ENCODE data around the gene REXO1.

Gene REXO1

DNA sequence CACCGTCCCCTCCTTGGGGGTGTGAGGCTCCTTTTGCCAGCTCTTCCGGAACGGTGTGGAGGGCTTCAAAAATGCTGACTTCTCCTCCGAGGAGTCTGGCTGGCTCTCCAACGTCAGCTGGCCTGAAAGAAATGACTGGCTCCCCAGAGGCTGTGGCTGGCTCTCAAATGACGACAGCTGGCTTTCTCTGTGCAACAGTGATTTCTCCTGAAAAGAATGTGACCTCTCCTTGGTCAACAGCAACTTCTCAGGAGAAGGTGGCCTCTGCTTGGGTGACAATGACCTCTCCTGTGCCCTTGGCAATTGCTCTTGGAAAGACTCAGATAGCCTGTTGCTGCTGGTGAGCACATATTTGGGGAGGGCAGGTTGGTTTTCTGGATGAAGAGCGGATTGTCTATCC lies 65.8 kb downstream of the REXO1 start:
- H3K4me2 ChIP-seq (ENCODE audit: insufficient read depth, low read length): no peak overlapping the region
- no peaks in the 10 kb centered on the region for H4K20me1 ChIP-seq (ENCODE audit: insufficient read depth, low read length)
- H2AFZ ChIP-seq (ENCODE audit: low read depth, low read length): no peak overlapping the region
- no peaks in the 10 kb centered on the region for H3K79me2 ChIP-seq (ENCODE audit: insufficient read depth, low read length)
- no peaks in the 10 kb centered on the region for H3K36me3 ChIP-seq (ENCODE audit: insufficient read depth, low read length)
- no peak overlapping the region for H3K4me3 ChIP-seq (ENCODE audit: low read depth in 1 of 2, low read length in 2 of 2)
- ATAC-seq (ENCODE audit: insufficient read depth, low read depth): no peak
- H3K9me3 ChIP-seq (ENCODE audit: insufficient read depth, low read length, severe bottlenecking): no peaks in the 10 kb centered on the region
- TF ChIP-seq, protein P1, sequence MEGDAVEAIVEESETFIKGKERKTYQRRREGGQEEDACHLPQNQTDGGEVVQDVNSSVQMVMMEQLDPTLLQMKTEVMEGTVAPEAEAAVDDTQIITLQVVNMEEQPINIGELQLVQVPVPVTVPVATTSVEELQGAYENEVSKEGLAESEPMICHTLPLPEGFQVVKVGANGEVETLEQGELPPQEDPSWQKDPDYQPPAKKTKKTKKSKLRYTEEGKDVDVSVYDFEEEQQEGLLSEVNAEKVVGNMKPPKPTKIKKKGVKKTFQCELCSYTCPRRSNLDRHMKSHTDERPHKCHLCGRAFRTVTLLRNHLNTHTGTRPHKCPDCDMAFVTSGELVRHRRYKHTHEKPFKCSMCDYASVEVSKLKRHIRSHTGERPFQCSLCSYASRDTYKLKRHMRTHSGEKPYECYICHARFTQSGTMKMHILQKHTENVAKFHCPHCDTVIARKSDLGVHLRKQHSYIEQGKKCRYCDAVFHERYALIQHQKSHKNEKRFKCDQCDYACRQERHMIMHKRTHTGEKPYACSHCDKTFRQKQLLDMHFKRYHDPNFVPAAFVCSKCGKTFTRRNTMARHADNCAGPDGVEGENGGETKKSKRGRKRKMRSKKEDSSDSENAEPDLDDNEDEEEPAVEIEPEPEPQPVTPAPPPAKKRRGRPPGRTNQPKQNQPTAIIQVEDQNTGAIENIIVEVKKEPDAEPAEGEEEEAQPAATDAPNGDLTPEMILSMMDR (IDR thresholded peaks at IDR 0.05; ENCODE audit: borderline replicate concordance, extremely low read depth, low read length, poor library complexity, severe bottlenecking): no peak
- no peak for TF ChIP-seq EZH2 (IDR thresholded peaks at IDR 0.05; ENCODE audit: borderline replicate concordance, low read depth, low read length, severe bottlenecking)
- H3K9ac ChIP-seq (ENCODE audit: low read depth, low read length): no peak overlapping the region
- DNase-seq: no peak
- H3K4me1 ChIP-seq (ENCODE audit: insufficient read depth, low read length): no peaks in the 10 kb centered on the region
- no peak overlapping the region for H3K27ac ChIP-seq (ENCODE audit: low read length)
- H3K27me3 ChIP-seq (ENCODE audit: insufficient read depth, low read length, poor library complexity): no peaks in the 10 kb centered on the region

DNA sequence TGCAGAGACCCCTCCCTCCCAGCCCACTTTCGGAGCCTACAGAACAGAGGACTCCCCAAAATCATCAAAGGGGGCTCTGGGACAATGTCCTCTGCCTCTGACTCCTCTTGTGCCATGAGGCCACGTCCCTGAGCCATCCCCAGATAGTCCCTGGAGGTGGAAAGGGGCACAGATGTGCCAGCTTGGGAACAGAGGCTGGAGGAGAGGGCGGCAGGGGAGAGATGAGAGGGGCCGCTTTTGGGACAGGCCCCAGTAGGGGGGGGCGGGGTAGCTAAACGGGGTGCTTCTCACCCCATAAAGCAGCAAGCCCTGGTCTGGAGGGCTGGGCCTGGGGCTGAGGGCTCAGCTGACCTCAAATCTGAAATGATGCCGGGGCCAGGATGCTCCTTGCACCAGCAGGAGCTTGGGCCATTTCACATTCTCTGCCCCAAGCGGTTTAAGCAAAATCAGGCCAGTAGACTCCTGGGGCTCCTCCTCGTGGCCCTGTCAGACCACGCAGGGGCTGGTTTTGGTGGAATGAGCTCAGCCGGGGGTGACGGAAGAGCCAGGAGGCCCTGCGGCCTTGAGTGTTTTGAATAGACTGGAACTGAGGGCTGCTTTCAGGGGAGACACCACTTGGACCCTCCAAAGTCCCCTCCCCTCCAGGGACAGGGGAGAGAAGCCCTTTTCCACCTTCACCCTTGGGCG lies 67.9 kb downstream of the REXO1 start:
- Histone ChIP-seq H3K4me3 (ENCODE audit: low read depth in 1 of 2, low read length in 2 of 2) (no peak overlapping the region), H3K4me1 (ENCODE audit: insufficient read depth, low read length) (no peaks in the 10 kb centered on the region), H3K27ac (ENCODE audit: low read length) (no peak overlapping the region), H3K79me2 (ENCODE audit: insufficient read depth, low read length) (no peaks in the 10 kb centered on the region), H3K27me3 (ENCODE audit: insufficient read depth, low read length, poor library complexity) (no peaks in the 10 kb centered on the region), H3K4me2 (ENCODE audit: insufficient read depth, low read length) (no peak overlapping the region), H3K9me3 (ENCODE audit: insufficient read depth, low read length, severe bottlenecking) (no peaks in the 10 kb centered on the region), H4K20me1 (ENCODE audit: insufficient read depth, low read length) (no peaks in the 10 kb centered on the region), H3K9ac (ENCODE audit: low read depth, low read length) (no peak overlapping the region), H2AFZ (ENCODE audit: low read depth, low read length) (no peak overlapping the region), H3K36me3 (ENCODE audit: insufficient read depth, low read length) (no peaks in the 10 kb centered on the region)
- ATAC-seq (ENCODE audit: insufficient read depth, low read depth) (no peak), DNase-seq (no peak)
- TF ChIP-seq EZH2 (IDR thresholded peaks at IDR 0.05; ENCODE audit: borderline replicate concordance, low read depth, low read length, severe bottlenecking): no peak
- TF ChIP-seq, protein P1 (IDR thresholded peaks at IDR 0.05; ENCODE audit: borderline replicate concordance, extremely low read depth, low read length, poor library complexity, severe bottlenecking): no peak

DNA sequence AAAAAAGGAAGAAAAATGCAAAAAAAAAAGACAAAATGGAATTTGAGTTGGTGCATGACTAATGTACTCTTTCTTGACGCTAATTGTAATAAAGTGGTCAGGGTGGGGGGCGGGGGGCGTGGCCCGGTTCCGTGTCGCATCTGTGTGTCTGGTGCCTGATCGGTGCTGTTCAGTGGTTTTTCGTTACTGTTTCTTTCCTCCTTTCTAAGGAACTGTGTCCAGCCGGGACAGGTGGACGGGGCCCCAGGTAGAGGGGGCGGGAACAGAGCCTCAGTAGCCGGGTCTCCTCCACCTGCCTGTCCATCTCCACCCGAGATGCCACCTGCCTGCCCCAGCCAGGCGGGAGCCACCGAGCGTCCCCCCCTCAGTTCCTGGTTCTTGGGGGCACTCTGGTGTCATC lies 68.7 kb downstream of the REXO1 start:
- Histone ChIP-seq H3K4me2 (ENCODE audit: insufficient read depth, low read length) (no peak overlapping the region), H4K20me1 (ENCODE audit: insufficient read depth, low read length) (no peaks in the 10 kb centered on the region), H3K27me3 (ENCODE audit: insufficient read depth, low read length, poor library complexity) (no peaks in the 10 kb centered on the region), H3K79me2 (ENCODE audit: insufficient read depth, low read length) (no peaks in the 10 kb centered on the region), H3K4me1 (ENCODE audit: insufficient read depth, low read length) (no peaks in the 10 kb centered on the region), H3K36me3 (ENCODE audit: insufficient read depth, low read length) (no peaks in the 10 kb centered on the region), H3K27ac (ENCODE audit: low read length) (no peak overlapping the region), H3K9me3 (ENCODE audit: insufficient read depth, low read length, severe bottlenecking) (no peaks in the 10 kb centered on the region), H3K4me3 (ENCODE audit: low read depth in 1 of 2, low read length in 2 of 2) (no peak overlapping the region), H3K9ac (ENCODE audit: low read depth, low read length) (no peak overlapping the region), H2AFZ (ENCODE audit: low read depth, low read length) (no peak overlapping the region)
- ATAC-seq (ENCODE audit: insufficient read depth, low read depth) (no peak), DNase-seq (no peak)
- TF ChIP-seq, protein P1 (IDR thresholded peaks at IDR 0.05; ENCODE audit: borderline replicate concordance, extremely low read depth, low read length, poor library complexity, severe bottlenecking): no peak
- TF ChIP-seq EZH2 (IDR thresholded peaks at IDR 0.05; ENCODE audit: borderline replicate concordance, low read depth, low read length, severe bottlenecking): no peak
